HCT116 (cell line): Measurements from ENCODE around the gene IL17RB. TPM values are rescaled to one million over a fixed set of nuclear protein-coding genes. Genes with fewer than 3 reads are reported as not detected.

ENCODE experiments used
- ATAC-seq: fragments of 200-7000 bp; cut with Tn5 transposase; 2 replicates; pipeline ENCODE4 v1.9.1; 2020; ENCODE audit warnings: mild to moderate bottlenecking, moderate library complexity
- BruUV-seq: library from RNA; stranded (reverse); fragments of 400-500 nt; replicated peaks from 2 replicates; lab custom pipeline; 2021; lab: Mats Ljungman, UMichigan
- CTCF ChIA-PET: fragments of 300-600 bp; sonication (Branson Sonifier 250); formaldehyde crosslinking; loops from one replicate; lab custom pipeline; 2021; ENCODE audit warnings: antibody characterized with exemption; lab: Charles Lee
- POLR2A ChIA-PET: fragments of 300-600, 350-600 bp; sonication (Branson Sonifier 250); formaldehyde crosslinking; loops from one replicate; lab custom pipeline; 2021; ENCODE audit warnings: antibody characterized with exemption; lab: Charles Lee
- RAD21 ChIA-PET, 2 experiments: fragments of 300-600 bp; sonication (Branson Sonifier 250); formaldehyde crosslinking; loops; one replicate each; lab custom pipeline; 2023; ENCODE audit warnings: low total read pairs in 2 of 2; ENCODE audit not compliant: uncharacterized antibody in 2 of 2, unreplicated experiment in 2 of 2, low non-redundant PET in 1 of 2; lab: Charles Lee
- DNase-seq: peaks from one replicate; pipeline ENCODE4 v3.0.0-alpha.2; 2010; ENCODE audit warnings: low read depth, low spot score
- H2AFZ ChIP-seq: fragments of 200-600 bp; shearing (Covaris generic), sonication (generic); 2 replicates; pipeline ENCODE4 v1.6.1; 2017; ENCODE audit warnings: low read depth, mixed run types, mixed read lengths, antibody characterized with exemption, low read length; ENCODE audit not compliant: poor library complexity, severe bottlenecking
- H3K27ac ChIP-seq: 2 replicates; pipeline ENCODE4 v1.5.1; 2012; ENCODE audit warnings: low read depth, low read length
- H3K27me3 ChIP-seq: fragments of 200-600 bp; sonication (generic); 2 replicates; pipeline ENCODE4 v1.6.1; 2016; ENCODE audit warnings: mixed run types, low read length, mixed read lengths; ENCODE audit not compliant: insufficient read depth
- H3K36me3 ChIP-seq, 2 experiments: fragments of 200-500 bp in 1 of 2; fragments of 200-600 bp in 1 of 2; sonication (Bioruptor generic) in 1 of 2; sonication (generic) in 1 of 2; 2 replicates each; pipeline versions ENCODE4 v1.5.1 to v1.6.1; 2014 to 2016; ENCODE audit warnings: low read length in 2 of 2, inconsistent platforms in 1 of 2, mixed read lengths in 1 of 2, mixed run types in 1 of 2; ENCODE audit not compliant: insufficient read depth in 2 of 2, control insufficient read depth in 1 of 2
- H3K4me1 ChIP-seq, 2 experiments: fragments of 200-600 bp in 1 of 2; sonication (generic) in 1 of 2; 2 replicates each; pipeline versions ENCODE4 v1.5.1 to v1.6.1; 2012 to 2017; ENCODE audit warnings: low read length in 2 of 2, inconsistent platforms in 1 of 2, mild to moderate bottlenecking in 1 of 2, mixed read lengths in 1 of 2, mixed run types in 1 of 2, moderate library complexity in 1 of 2; ENCODE audit not compliant: insufficient read depth in 2 of 2, control insufficient read depth in 1 of 2
- H3K4me2 ChIP-seq: fragments of 200-600 bp; sonication (generic); 2 replicates; pipeline ENCODE4 v1.6.1; 2017; ENCODE audit warnings: mixed run types, low read length, mixed read lengths
- H3K4me3 ChIP-seq, 2 experiments: fragments of 200-600 bp in 1 of 2; sonication (generic) in 1 of 2; replicated peaks in 1 of 2; 2 replicates each; pipeline ENCODE4 v1.5.1; 2011 to 2016; ENCODE audit warnings: low read length in 2 of 2, control low read depth in 1 of 2, low read depth in 1 of 2, mild to moderate bottlenecking in 1 of 2, mixed read lengths in 1 of 2, mixed run types in 1 of 2
- H3K79me2 ChIP-seq: fragments of 200-600 bp; sonication (generic); 2 replicates; pipeline ENCODE4 v1.6.1; 2017; ENCODE audit warnings: mild to moderate bottlenecking, mixed run types, low read length, moderate library complexity, mixed read lengths; ENCODE audit not compliant: insufficient read depth
- H3K9ac ChIP-seq: fragments of 200-600 bp; sonication (generic); 2 replicates; pipeline ENCODE4 v1.6.1; 2016; ENCODE audit warnings: low read length, mixed read lengths
- H3K9me2 ChIP-seq: fragments of 200-600 bp; sonication (generic), shearing (Covaris generic); 2 replicates; pipeline ENCODE4 v1.6.1; 2017; ENCODE audit warnings: mixed run types, mild to moderate bottlenecking, moderate library complexity; ENCODE audit not compliant: insufficient read depth
- H3K9me3 ChIP-seq, 2 experiments: fragments of 200-500 bp in 1 of 2; fragments of 200-600 bp in 1 of 2; sonication (Bioruptor generic) in 1 of 2; sonication (generic) in 1 of 2; 2 replicates each; pipeline ENCODE4 v1.6.1; 2014 to 2017; ENCODE audit warnings: low read length in 2 of 2, mixed read lengths in 2 of 2, inconsistent platforms in 1 of 2, low read depth in 1 of 2, mild to moderate bottlenecking in 1 of 2, mixed run types in 1 of 2, moderate library complexity in 1 of 2; ENCODE audit not compliant: control insufficient read depth in 1 of 2, insufficient read depth in 1 of 2
- H4K20me1 ChIP-seq: fragments of 200-600 bp; sonication (generic), shearing (Covaris generic); 2 replicates; pipeline ENCODE4 v1.6.1; 2017; ENCODE audit warnings: mixed run types, mild to moderate bottlenecking, moderate library complexity; ENCODE audit not compliant: insufficient read depth
- ATF3 ChIP-seq: IDR thresholded peaks from 2 replicates; pipeline ENCODE4 v1.6.1; 2012
- CBX3 ChIP-seq: IDR thresholded peaks from 2 replicates; pipeline ENCODE4 v1.6.1; 2012; ENCODE audit warnings: low read depth
- CEBPB ChIP-seq: IDR thresholded peaks from 2 replicates; pipeline ENCODE4 v1.6.1; 2012; ENCODE audit warnings: low read depth
- ELF1 ChIP-seq: IDR thresholded peaks from 2 replicates; pipeline ENCODE4 v1.6.1; 2012; ENCODE audit warnings: low read depth, borderline replicate concordance
- FOSL1 ChIP-seq: IDR thresholded peaks from 2 replicates; pipeline ENCODE4 v1.6.1; 2012; ENCODE audit warnings: low read depth
- MAX ChIP-seq: IDR thresholded peaks from 2 replicates; pipeline ENCODE4 v1.6.1; 2012
- RAD21 ChIP-seq: IDR thresholded peaks from 2 replicates; pipeline ENCODE4 v1.6.1; 2012; ENCODE audit warnings: low read depth, mild to moderate bottlenecking
- SIN3A ChIP-seq: IDR thresholded peaks from 2 replicates; pipeline ENCODE4 v1.6.1; 2012; ENCODE audit warnings: low read depth
- YY1 ChIP-seq: IDR thresholded peaks from 2 replicates; pipeline ENCODE4 v1.6.1; 2011; ENCODE audit warnings: low read length, low read depth, moderate library complexity, mild to moderate bottlenecking; ENCODE audit not compliant: insufficient replicate concordance; ENCODE audit errors: extremely low read depth
- ZFX ChIP-seq: fragments of 450-650 bp; IDR thresholded peaks from 2 replicates; pipeline ENCODE4 v1.6.1; 2017
- intact Hi-C: fragments of 100-400 bp; cut with micrococcal nuclease; formaldehyde crosslinking; loops from 2 replicates; pipeline ENCODE4 v1.10.0; 2022
- total RNA-seq: library from RNA; stranded (reverse); gene quantifications from one replicate; pipeline ENCODE4 v1.2.1, GENCODE V29; 2021; ENCODE audit not compliant: unreplicated experiment

The IL17RB gene
- total RNA-seq, 1 experiment from 2014 or later: 8.3 TPM

GRCh38 chr3:53888232-53888631, 41.9 kb downstream of the IL17RB start:
- Histone ChIP-seq H3K4me3 (no peak overlapping the region), H3K9me2 (no peaks in the 10 kb centered on the region), H2AFZ (no peak overlapping the region), H3K27me3 (no peaks in the 10 kb centered on the region), H3K9me3 (no peaks in the 10 kb centered on the region), H3K27ac (no peak overlapping the region), H3K9ac (no peak overlapping the region)
- no TSS peak for BruUV-seq
- intact Hi-C loops: no loop called here
- DNase-seq: no peak
- POLR2A ChIA-PET: no interaction called here
- RAD21 ChIA-PET: no interaction called here
- no peak for TF ChIP-seq YY1
- TF ChIP-seq ZFX: no peak
- no peak for TF ChIP-seq CBX3
- TF ChIP-seq CEBPB: no peak
- no peak for TF ChIP-seq FOSL1
- TF ChIP-seq, all 23 proteins: peak for 0
- peaks cover 10 to 20% of the 10 kb centered on the region in 2 experiments; a peak in 3 of 4 replicates for H3K4me1 ChIP-seq
- H3K36me3 ChIP-seq: peaks cover 4 to 23% of the 10 kb centered on the region in 2 experiments; a peak in 3 of 4 replicates
- no peak for ATAC-seq
- peaks cover 41% of the 10 kb centered on the region for H3K79me2 ChIP-seq
- no peak overlapping the region for H3K4me2 ChIP-seq
- CTCF ChIA-PET: no interaction called here
- no peaks in the 10 kb centered on the region for H4K20me1 ChIP-seq

GRCh38 chr3:53890726-53891475, 44.5 kb downstream of the IL17RB start:
- Histone ChIP-seq H3K4me3 (peak overlapping the region; percentile 85 to 95), H4K20me1 (no peaks in the 10 kb centered on the region), H3K27ac (peak overlapping the region; percentile 58), H3K9me3 (no peaks in the 10 kb centered on the region), H3K4me1 (peaks cover 10 to 20% of the 10 kb centered on the region in 2 experiments; a peak in 3 of 4 replicates), H3K9me2 (no peaks in the 10 kb centered on the region), H3K36me3 (peaks cover 0 to 6% of the 10 kb centered on the region in 2 experiments; a peak in 2 of 4 replicates), H3K27me3 (no peaks in the 10 kb centered on the region), H3K9ac (peak overlapping the region; percentile 86), H2AFZ (no peak overlapping the region), H3K79me2 (peaks cover 41% of the 10 kb centered on the region), H3K4me2 (peak overlapping the region; percentile 91)
- ChIA-PET RAD21 (no interaction called here), CTCF (no interaction called here), POLR2A (no interaction called here)
- intact Hi-C loops: loop anchor here (10.0 kb wide), 1 partner anchor 536 kb away; no protein-coding TSS in a partner anchor
- ATAC-seq (peak; percentile 47), DNase-seq (peak; percentile 41)
- TF ChIP-seq ATF3: no peak
- TF ChIP-seq ELF1: no peak
- TF ChIP-seq CBX3: no peak
- no peak for TF ChIP-seq RAD21
- TF ChIP-seq MAX: no peak
- TF ChIP-seq SIN3A: peak; percentile 3; the same call in 1 of the 2 replicates
- BruUV-seq: TSS peak; percentile 67
